SK-N-SH (cell line): ENCODE data around the gene KLHL22. TPM values are rescaled to one million over a fixed set of nuclear protein-coding genes. Genes with fewer than 3 reads are reported as not detected.
A peak's percentile ranks its signal among the peaks of the same experiment; 100 is the strongest.

Experiments used
- CTCF ChIA-PET: fragments of 300-600, 350-600 bp; formaldehyde crosslinking; extraction: SDS; loops from one replicate; lab custom pipeline; 2021; lab: Yijun Ruan, JAX
- POLR2A ChIA-PET: fragments of 350-600 bp; sonication (Branson Sonifier 250); formaldehyde crosslinking; extraction: SDS; loops from one replicate; lab custom pipeline; 2020; ENCODE audit warnings: antibody characterized with exemption, inconsistent platforms; lab: Yijun Ruan, JAX
- DNase-seq: peaks from one replicate; pipeline ENCODE4 v3.0.0; 2012
- H2AFZ ChIP-seq: fragments of 200-600 bp; sonication (generic); 2 replicates; pipeline ENCODE4 v1.8.1; 2016; ENCODE audit warnings: antibody characterized with exemption, mild to moderate bottlenecking, low read depth
- H3F3A ChIP-seq: fragments of 200-600 bp; sonication (generic); replicated peaks from 2 replicates; pipeline ENCODE3; 2016; ENCODE audit warnings: antibody characterized with exemption, mild to moderate bottlenecking; ENCODE audit not compliant: insufficient read depth
- H3K27ac ChIP-seq, 2 experiments: fragments of 200-500 bp in 1 of 2; fragments of 200-600 bp in 1 of 2; sonication (Bioruptor generic) in 1 of 2; sonication (generic), shearing (Covaris generic) in 1 of 2; 2 replicates each; pipeline versions ENCODE4 v1.5.1 to v1.6.1; 2014 to 2016; ENCODE audit warnings: low read depth in 2 of 2, inconsistent platforms in 1 of 2, low read length in 1 of 2, mild to moderate bottlenecking in 1 of 2, mixed read lengths in 1 of 2
- H3K27me3 ChIP-seq: fragments of 200-600 bp; sonication (generic), shearing (Covaris generic); 2 replicates; pipeline ENCODE4 v1.6.1; 2016; ENCODE audit warnings: mixed run types; ENCODE audit not compliant: insufficient read depth
- H3K36me3 ChIP-seq, 2 experiments: fragments of 200-500 bp in 1 of 2; fragments of 200-600 bp in 1 of 2; sonication (Bioruptor generic) in 1 of 2; sonication (generic) in 1 of 2; replicated peaks in 1 of 2; 2 replicates each; pipeline versions ENCODE3 to v1.5.1; 2014 to 2016; ENCODE audit warnings: low read length in 1 of 2, mild to moderate bottlenecking in 1 of 2; ENCODE audit not compliant: insufficient read depth in 2 of 2, control insufficient read depth in 1 of 2
- H3K4me1 ChIP-seq, 2 experiments: fragments of 200-500 bp in 1 of 2; fragments of 200-600 bp in 1 of 2; sonication (Bioruptor generic) in 1 of 2; sonication (generic), shearing (Covaris generic) in 1 of 2; 2 replicates each; pipeline versions ENCODE4 v1.5.1 to v1.6.1; 2014 to 2016; ENCODE audit warnings: low read depth in 1 of 2, low read length in 1 of 2, mixed run types in 1 of 2; ENCODE audit not compliant: insufficient read depth in 2 of 2, control insufficient read depth in 1 of 2
- H3K4me2 ChIP-seq: fragments of 200-600 bp; sonication (generic), shearing (Covaris generic); 2 replicates; pipeline ENCODE4 v1.6.1; 2017; ENCODE audit warnings: mixed run types
- H3K4me3 ChIP-seq, 2 experiments: fragments of 200-500 bp in 1 of 2; fragments of 200-600 bp in 1 of 2; sonication (Bioruptor generic) in 1 of 2; sonication (generic), shearing (Covaris generic) in 1 of 2; 2 replicates each; pipeline versions ENCODE4 v1.5.1 to v1.8.1; 2014 to 2016; ENCODE audit warnings: low read depth in 2 of 2, inconsistent platforms in 1 of 2, low read length in 1 of 2, mild to moderate bottlenecking in 1 of 2, mixed read lengths in 1 of 2, moderate library complexity in 1 of 2
- H3K79me2 ChIP-seq: fragments of 200-600 bp; sonication (generic); 2 replicates; pipeline ENCODE4 v1.8.1; 2017; ENCODE audit warnings: mild to moderate bottlenecking; ENCODE audit not compliant: insufficient read depth
- H3K9ac ChIP-seq: fragments of 200-600 bp; sonication (generic); 2 replicates; pipeline ENCODE4 v1.6.1; 2017; ENCODE audit warnings: mixed run types
- H3K9me2 ChIP-seq: fragments of 200-600 bp; sonication (generic); 2 replicates; pipeline ENCODE4 v1.6.1; 2017; ENCODE audit warnings: mixed run types
- H3K9me3 ChIP-seq: fragments of 200-600 bp; sonication (generic); 2 replicates; pipeline ENCODE4 v1.6.1; 2017; ENCODE audit warnings: mixed run types, mild to moderate bottlenecking, moderate library complexity
- H4K20me1 ChIP-seq: fragments of 200-600 bp; sonication (generic); 2 replicates; pipeline ENCODE4 v1.6.1; 2017; ENCODE audit warnings: mild to moderate bottlenecking, mixed run types; ENCODE audit not compliant: insufficient read depth
- CHD2 ChIP-seq: fragments of 150-350 bp; IDR thresholded peaks from 2 replicates; pipeline ENCODE4 v1.6.1; 2018; ENCODE audit warnings: low read length; ENCODE audit not compliant: partially characterized antibody
- EP300 ChIP-seq, 2 experiments: IDR thresholded peaks; 2 replicates each; pipeline versions ENCODE4 v1.4.0 to v1.6.1; 2012; ENCODE audit warnings: borderline replicate concordance in 1 of 2, low read depth in 1 of 2, low read length in 1 of 2
- IRF3 ChIP-seq: fragments of 150-350 bp; IDR thresholded peaks from 2 replicates; pipeline ENCODE4 v1.6.1; 2016; ENCODE audit warnings: mild to moderate bottlenecking, low read depth, low read length
- MXI1 ChIP-seq: IDR thresholded peaks from 2 replicates; pipeline ENCODE4 v1.6.1; 2012; ENCODE audit warnings: mild to moderate bottlenecking, low read depth, low read length, improper control_type of control experiment
- NFIC ChIP-seq: IDR thresholded peaks from 2 replicates; pipeline ENCODE4 v1.4.0; 2012; ENCODE audit warnings: borderline replicate concordance
- PBX3 ChIP-seq: IDR thresholded peaks from 2 replicates; pipeline ENCODE4; 2012
- POLR2AphosphoS5 ChIP-seq: IDR thresholded peaks from 2 replicates; pipeline ENCODE4 v1.6.1; 2012; ENCODE audit warnings: low read depth, low read length
- SMC3 ChIP-seq: IDR thresholded peaks from 2 replicates; pipeline ENCODE4 v1.6.1; 2012; ENCODE audit warnings: low read depth, low read length, improper control_type of control experiment
- TAF1 ChIP-seq: IDR thresholded peaks from 2 replicates; pipeline ENCODE4 v1.6.1; 2012; ENCODE audit warnings: low read depth, mild to moderate bottlenecking, low read length, moderate library complexity, borderline replicate concordance
- TCF12 ChIP-seq: IDR thresholded peaks from 2 replicates; pipeline ENCODE4 v1.4.0; 2012
- USF1 ChIP-seq: IDR thresholded peaks from 2 replicates; pipeline ENCODE4 v1.4.0; 2012; ENCODE audit warnings: low read depth, borderline replicate concordance
- ZBTB33 ChIP-seq: IDR thresholded peaks from 2 replicates; pipeline ENCODE4 v1.4.0; 2012; ENCODE audit warnings: low read depth, borderline replicate concordance
- WGBS: methylation state at CpG from one replicate; pipeline ENCODE4 v1.1.6; 2017; ENCODE audit warnings: low lambda C conversion rate; 5-methylcytosine and 5-hydroxymethylcytosine counted together
- polyA plus RNA-seq, 3 experiments: library from polyadenylated mRNA; depleted of rRNA; stranded (reverse); fragments of >200 nt; gene quantifications; 2 replicates each; pipeline ENCODE4 v1.2.3, GENCODE V29; 2012

The KLHL22 gene
- polyA plus RNA-seq, 1 of the 3 experiments (the other 2 are of a cell fraction), result 26.5 TPM

GRCh38 chr22:20433686-20434241 is 61.8 kb downstream of the KLHL22 start:
- peak; percentile 11 for DNase-seq
- no peak overlapping the region for H2AFZ ChIP-seq
- H3F3A ChIP-seq, result no peaks in the 10 kb centered on the region
- CTCF ChIA-PET, result interaction anchor here (1.6 to 6.4 kb wide), 2 partner anchors 11 to 15 kb away, joined by 8 to 38 read pairs; no protein-coding TSS in a partner anchor
- peaks cover 71% of the 10 kb centered on the region for H4K20me1 ChIP-seq
- H3K9me2 ChIP-seq, result no peaks in the 10 kb centered on the region
- WGBS, result 69% methylated on average over 3 of the region's 4 CpGs
- TF ChIP-seq POLR2AphosphoS5 (no peak), ZBTB33 (no peak), EP300 (IDR thresholded peaks at IDR 0.05; ENCODE audit: borderline replicate concordance in 1 of 2, low read depth in 1 of 2, low read length in 1 of 2) (no peak), SMC3 (no peak), TCF12 (no peak), MXI1 (no peak), NFIC (no peak), TAF1 (no peak), IRF3 (no peak), CHD2 (no peak), PBX3 (no peak), USF1 (no peak)
- TF ChIP-seq, all 33 proteins: peak for 0
- POLR2A ChIA-PET, result interaction anchor here (2.4 kb wide), 1 partner anchor 11 kb away, joined by 9 read pairs; no protein-coding TSS in a partner anchor
- Histone ChIP-seq H3K4me2 (no peak overlapping the region), H3K4me1 (peaks cover 14 to 25% of the 10 kb centered on the region in 2 experiments; a peak in 3 of 4 replicates), H3K27me3 (no peaks in the 10 kb centered on the region), H3K4me3 (no peak overlapping the region), H3K79me2 (peaks cover 73% of the 10 kb centered on the region), H3K36me3 (peaks cover 0 to 22% of the 10 kb centered on the region in 2 experiments), H3K9ac (no peak overlapping the region), H3K27ac (no peak overlapping the region), H3K9me3 (no peaks in the 10 kb centered on the region)
